Measurements from ENCODE around the gene CDC42. TPM values are rescaled to one million over a fixed set of nuclear protein-coding genes. Genes with fewer than 3 reads are reported as not detected.
A peak's percentile ranks its signal among the peaks of the same experiment; 100 is the strongest.

Gene CDC42
- total and polyA plus RNA-seq, 9 of the 15 experiments (the other 6 are each of a cell fraction or from before 2014, with no cell fraction given): 186 to 398 (median 325) TPM

GRCh38 chr1:22131875-22132486, 79.5 kb downstream of the CDC42 start (continued):
- TF ChIP-seq ELK1 (CRISPR knock-in tag; IDR thresholded peaks at IDR 0.05) (no peak), HBP1 (CRISPR knock-in tag; IDR thresholded peaks at IDR 0.05) (no peak), ZNF57 (CRISPR knock-in tag; IDR thresholded peaks at IDR 0.05) (no peak), TFAP4 (CRISPR knock-in tag; IDR thresholded peaks at IDR 0.05; ENCODE audit: borderline replicate concordance) (peak; percentile 52; the same call in 1 of the 2 replicates), RBBP5 (IDR thresholded peaks at IDR 0.05; ENCODE audit: borderline replicate concordance, insufficient read depth, low read length, poor library complexity, severe bottlenecking) (no peak), BHLHE40 (IDR thresholded peaks at IDR 0.05; ENCODE audit: low read length) (0 out of 2 replicates have a peak, but pooled peaks have one; percentile 27), ZNF644 (tag; IDR thresholded peaks at IDR 0.05; ENCODE audit: low read depth) (no peak), ZNF3 (CRISPR knock-in tag; IDR thresholded peaks at IDR 0.05) (no peak), ESRRA (IDR thresholded peaks at IDR 0.05; ENCODE audit: borderline replicate concordance, low read depth) (no peak), BDP1 (IDR thresholded peaks at IDR 0.05; ENCODE audit: insufficient read depth, insufficient read length) (no peak), NONO (IDR thresholded peaks at IDR 0.05; ENCODE audit: low read depth in 2 of 2, low read length in 1 of 2) (peak in 1 of 2 experiments; percentile 49; a peak in 1 of 4 replicates), RB1 (IDR thresholded peaks at IDR 0.05; ENCODE audit: low read depth) (peak; percentile 87; the same call in 1 of the 2 replicates), ZBTB49 (CRISPR knock-in tag; IDR thresholded peaks at IDR 0.05; ENCODE audit: borderline replicate concordance) (no peak), NCOA2 (IDR thresholded peaks at IDR 0.05; ENCODE audit: partially characterized antibody in 2 of 2) (no peak), SAFB (IDR thresholded peaks at IDR 0.05; ENCODE audit: borderline replicate concordance, low read depth, low read length) (no peak), POLR2G (IDR thresholded peaks at IDR 0.05; ENCODE audit: low read depth, low read length) (no peak)
- TF ChIP-seq, protein P1, sequence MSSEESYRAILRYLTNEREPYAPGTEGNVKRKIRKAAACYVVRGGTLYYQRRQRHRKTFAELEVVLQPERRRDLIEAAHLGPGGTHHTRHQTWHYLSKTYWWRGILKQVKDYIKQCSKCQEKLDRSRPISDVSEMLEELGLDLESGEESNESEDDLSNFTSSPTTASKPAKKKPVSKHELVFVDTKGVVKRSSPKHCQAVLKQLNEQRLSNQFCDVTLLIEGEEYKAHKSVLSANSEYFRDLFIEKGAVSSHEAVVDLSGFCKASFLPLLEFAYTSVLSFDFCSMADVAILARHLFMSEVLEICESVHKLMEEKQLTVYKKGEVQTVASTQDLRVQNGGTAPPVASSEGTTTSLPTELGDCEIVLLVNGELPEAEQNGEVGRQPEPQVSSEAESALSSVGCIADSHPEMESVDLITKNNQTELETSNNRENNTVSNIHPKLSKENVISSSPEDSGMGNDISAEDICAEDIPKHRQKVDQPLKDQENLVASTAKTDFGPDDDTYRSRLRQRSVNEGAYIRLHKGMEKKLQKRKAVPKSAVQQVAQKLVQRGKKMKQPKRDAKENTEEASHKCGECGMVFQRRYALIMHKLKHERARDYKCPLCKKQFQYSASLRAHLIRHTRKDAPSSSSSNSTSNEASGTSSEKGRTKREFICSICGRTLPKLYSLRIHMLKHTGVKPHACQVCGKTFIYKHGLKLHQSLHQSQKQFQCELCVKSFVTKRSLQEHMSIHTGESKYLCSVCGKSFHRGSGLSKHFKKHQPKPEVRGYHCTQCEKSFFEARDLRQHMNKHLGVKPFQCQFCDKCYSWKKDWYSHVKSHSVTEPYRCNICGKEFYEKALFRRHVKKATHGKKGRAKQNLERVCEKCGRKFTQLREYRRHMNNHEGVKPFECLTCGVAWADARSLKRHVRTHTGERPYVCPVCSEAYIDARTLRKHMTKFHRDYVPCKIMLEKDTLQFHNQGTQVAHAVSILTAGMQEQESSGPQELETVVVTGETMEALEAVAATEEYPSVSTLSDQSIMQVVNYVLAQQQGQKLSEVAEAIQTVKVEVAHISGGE (CRISPR knock-in tag; IDR thresholded peaks at IDR 0.05): no peak
